ENCODE results near the gene KIF23. TPM values are rescaled to one million over a fixed set of nuclear protein-coding genes. Genes with fewer than 3 reads are reported as not detected.

The KIF23 gene
- total and polyA plus RNA-seq, 8 donors: 3.5 to 69.2 (median 31.0) TPM

- peaks cover 0 to 8% of the 10 kb centered on the region in 2 donors for H3K36me3 ChIP-seq
- H3K9me3 ChIP-seq: no peaks in the 10 kb centered on the region
- no peak overlapping the region for H3K4me3 ChIP-seq
- H3K27me3 ChIP-seq: no peaks in the 10 kb centered on the region
- H3K27ac ChIP-seq: no peak overlapping the region
- no peak for TF ChIP-seq CTCF (IDR thresholded peaks at IDR 0.05)
- ATAC-seq: no peak
- intact Hi-C loops (cut with DNase I): no loop called here
- DNase-seq: no peak
- peaks cover 0 to 2% of the 10 kb centered on the region in 2 donors for H3K4me1 ChIP-seq
Observed at GRCh38 chr15:69433831-69434230, 19.7 kb downstream of the KIF23 start.

- Histone ChIP-seq H3K4me1 (peaks cover 0 to 2% of the 10 kb centered on the region in 2 donors), H3K4me3 (no peak overlapping the region), H3K27me3 (no peaks in the 10 kb centered on the region), H3K36me3 (peaks cover 0 to 4% of the 10 kb centered on the region in 2 donors), H3K9me3 (no peaks in the 10 kb centered on the region), H3K27ac (no peak overlapping the region)
- TF ChIP-seq CTCF (IDR thresholded peaks at IDR 0.05): no peak
- no peak for DNase-seq
- no peak for ATAC-seq
- intact Hi-C loops (cut with DNase I): no loop called here
Observed at GRCh38 chr15:69434238-69434637, 20.1 kb downstream of the KIF23 start.

GRCh38 chr15:69434679-69435078 is 20.5 kb downstream of the KIF23 start:
- no peak for TF ChIP-seq CTCF (IDR thresholded peaks at IDR 0.05)
- ATAC-seq (no peak), DNase-seq (no peak)
- H3K27me3 ChIP-seq: no peaks in the 10 kb centered on the region
- no peak overlapping the region for H3K27ac ChIP-seq
- intact Hi-C loops (cut with DNase I): no loop called here
- peaks cover 0 to 2% of the 10 kb centered on the region in 2 donors for H3K4me1 ChIP-seq
- H3K9me3 ChIP-seq: no peaks in the 10 kb centered on the region
- no peak overlapping the region for H3K4me3 ChIP-seq
- H3K36me3 ChIP-seq: no peaks in the 10 kb centered on the region

- Histone ChIP-seq H3K27me3 (no peaks in the 10 kb centered on the region), H3K9me3 (no peaks in the 10 kb centered on the region), H3K27ac (peak overlapping the region in 1 of 2 donors; percentile 43), H3K4me3 (no peak overlapping the region), H3K4me1 (peaks cover 0 to 2% of the 10 kb centered on the region in 2 donors), H3K36me3 (no peaks in the 10 kb centered on the region)
- DNase-seq: no peak
- intact Hi-C loops (cut with DNase I): no loop called here
- ATAC-seq: no peak
- no peak for TF ChIP-seq CTCF (IDR thresholded peaks at IDR 0.05)
Observed at GRCh38 chr15:69435985-69436384, 21.8 kb downstream of the KIF23 start.

GRCh38 chr15:69436951-69437350 is 22.8 kb downstream of the KIF23 start:
- H3K36me3 ChIP-seq: no peaks in the 10 kb centered on the region
- intact Hi-C loops (cut with DNase I): no loop called here
- H3K27ac ChIP-seq: peak overlapping the region in 1 of 2 donors; percentile 43
- no peaks in the 10 kb centered on the region for H3K9me3 ChIP-seq
- H3K27me3 ChIP-seq: no peaks in the 10 kb centered on the region
- H3K4me3 ChIP-seq: no peak overlapping the region
- no peak for TF ChIP-seq CTCF (IDR thresholded peaks at IDR 0.05)
- H3K4me1 ChIP-seq: peaks cover 0 to 2% of the 10 kb centered on the region in 2 donors
- no peak for ATAC-seq
- DNase-seq: no peak
